Lung (tissue), 12 donors: ENCODE measurements around the gene TNFSF10. TPM values are rescaled to one million over a fixed set of nuclear protein-coding genes. Genes with fewer than 3 reads are reported as not detected.

Experiments
- ATAC-seq: fragments of 200-7000 bp; cut with Tn5 transposase; one replicate; pipeline ENCODE4 v1.9.1; 2020; ENCODE audit warnings: moderate number of reproducible peaks; ENCODE audit not compliant: insufficient read depth, low FRiP score
- DNase-seq, 3 donors: peaks; one replicate each; pipeline ENCODE4 v3.0.0-alpha.2; 2013 to 2017
- H3K27ac ChIP-seq, 2 donors: one replicate each; pipeline ENCODE4 v1.5.1; 2013; ENCODE audit warnings: mild to moderate bottlenecking in 2 of 2, moderate library complexity in 2 of 2, control low read depth in 1 of 2, inconsistent platforms in 1 of 2, low read depth in 1 of 2, low read length in 1 of 2
- H3K27me3 ChIP-seq, 3 donors: one replicate each; pipeline ENCODE4 v1.5.1; 2013; ENCODE audit warnings: low read length in 2 of 3; ENCODE audit not compliant: control insufficient read depth in 3 of 3, insufficient read depth in 3 of 3
- H3K36me3 ChIP-seq, 4 donors: one replicate each; pipeline ENCODE4 v1.5.1; 2013; ENCODE audit warnings: low read length in 4 of 4, mild to moderate bottlenecking in 1 of 4, moderate library complexity in 1 of 4; ENCODE audit not compliant: control insufficient read depth in 4 of 4, insufficient read depth in 4 of 4
- H3K4me1 ChIP-seq, 5 donors: one replicate each; pipeline ENCODE4 v1.5.1; 2013; ENCODE audit warnings: low read length in 5 of 5, mild to moderate bottlenecking in 2 of 5, moderate library complexity in 1 of 5; ENCODE audit not compliant: control insufficient read depth in 5 of 5, insufficient read depth in 5 of 5
- H3K4me3 ChIP-seq: one replicate; pipeline ENCODE4 v1.5.1; 2013; ENCODE audit warnings: mild to moderate bottlenecking, control low read depth, moderate library complexity
- H3K9ac ChIP-seq, 2 donors: one replicate each; pipeline ENCODE4 v1.5.1; 2013; ENCODE audit warnings: low read length in 2 of 2, control low read depth in 1 of 2; ENCODE audit not compliant: insufficient read depth in 1 of 2
- H3K9me3 ChIP-seq, 4 donors: one replicate each; pipeline ENCODE4 v1.5.1; 2013; ENCODE audit warnings: low read length in 3 of 4, mild to moderate bottlenecking in 1 of 4, moderate library complexity in 1 of 4; ENCODE audit not compliant: control insufficient read depth in 4 of 4, insufficient read depth in 3 of 4
- WGBS, 2 donors: extraction: QIAGEN DNeasy Blood & Tissue Kit; methylation state at CpG; one replicate each; pipeline ENCODE4 v1.1.7; 2013; 5-methylcytosine and 5-hydroxymethylcytosine counted together
- polyA plus RNA-seq, 2 donors: library from polyadenylated mRNA; stranded (reverse); fragments of 200-250 nt; gene quantifications; one replicate each; pipeline ENCODE4 v1.2.1, GENCODE V29; 2013
- total RNA-seq, 2 donors: library from RNA; depleted of rRNA in 1 of 2; stranded (reverse); fragments of >200 nt in 1 of 2; gene quantifications; one replicate each; pipeline ENCODE4 v1.2.1, GENCODE V29; 2014 to 2021
- TF ChIP-seq, protein P1 (sequence below): IDR thresholded peaks from 2 replicates; pipeline ENCODE4 v1.5.1; 2012; ENCODE audit warnings: mild to moderate bottlenecking; ENCODE audit errors: control extremely low read depth, extremely low read depth
- donor health status: control.
- donor health status: control.
- donor health status: Bipolar disorder and iron deficiency.
- donor health status: healthy.
- donor health status: DM: yes; HTN: yes; CAD: no.

Gene TNFSF10
- total and polyA plus RNA-seq, 4 donors = 22.9 to 107 (median 60.0) TPM

GRCh38 chr3:172517859-172518466 lies 5.3 kb downstream of the TNFSF10 start:
- Histone ChIP-seq H3K9me3 (no peaks in the 10 kb centered on the region), H3K4me3 (no peak overlapping the region), H3K27me3 (no peaks in the 10 kb centered on the region), H3K9ac (no peak overlapping the region), H3K4me1 (peaks cover 0 to 11% (median 3%) of the 10 kb centered on the region in 5 donors), H3K36me3 (peaks cover 0 to 4% (median 0%) of the 10 kb centered on the region in 4 donors), H3K27ac (peak overlapping the region; percentile 49 to 52)
- 55 to 62% methylated on average over 8 of the region's 8 CpGs for WGBS, 2 donors
- no peak for ATAC-seq
- no peak for DNase-seq
- TF ChIP-seq, protein P1, sequence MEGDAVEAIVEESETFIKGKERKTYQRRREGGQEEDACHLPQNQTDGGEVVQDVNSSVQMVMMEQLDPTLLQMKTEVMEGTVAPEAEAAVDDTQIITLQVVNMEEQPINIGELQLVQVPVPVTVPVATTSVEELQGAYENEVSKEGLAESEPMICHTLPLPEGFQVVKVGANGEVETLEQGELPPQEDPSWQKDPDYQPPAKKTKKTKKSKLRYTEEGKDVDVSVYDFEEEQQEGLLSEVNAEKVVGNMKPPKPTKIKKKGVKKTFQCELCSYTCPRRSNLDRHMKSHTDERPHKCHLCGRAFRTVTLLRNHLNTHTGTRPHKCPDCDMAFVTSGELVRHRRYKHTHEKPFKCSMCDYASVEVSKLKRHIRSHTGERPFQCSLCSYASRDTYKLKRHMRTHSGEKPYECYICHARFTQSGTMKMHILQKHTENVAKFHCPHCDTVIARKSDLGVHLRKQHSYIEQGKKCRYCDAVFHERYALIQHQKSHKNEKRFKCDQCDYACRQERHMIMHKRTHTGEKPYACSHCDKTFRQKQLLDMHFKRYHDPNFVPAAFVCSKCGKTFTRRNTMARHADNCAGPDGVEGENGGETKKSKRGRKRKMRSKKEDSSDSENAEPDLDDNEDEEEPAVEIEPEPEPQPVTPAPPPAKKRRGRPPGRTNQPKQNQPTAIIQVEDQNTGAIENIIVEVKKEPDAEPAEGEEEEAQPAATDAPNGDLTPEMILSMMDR = no peak

DNA sequence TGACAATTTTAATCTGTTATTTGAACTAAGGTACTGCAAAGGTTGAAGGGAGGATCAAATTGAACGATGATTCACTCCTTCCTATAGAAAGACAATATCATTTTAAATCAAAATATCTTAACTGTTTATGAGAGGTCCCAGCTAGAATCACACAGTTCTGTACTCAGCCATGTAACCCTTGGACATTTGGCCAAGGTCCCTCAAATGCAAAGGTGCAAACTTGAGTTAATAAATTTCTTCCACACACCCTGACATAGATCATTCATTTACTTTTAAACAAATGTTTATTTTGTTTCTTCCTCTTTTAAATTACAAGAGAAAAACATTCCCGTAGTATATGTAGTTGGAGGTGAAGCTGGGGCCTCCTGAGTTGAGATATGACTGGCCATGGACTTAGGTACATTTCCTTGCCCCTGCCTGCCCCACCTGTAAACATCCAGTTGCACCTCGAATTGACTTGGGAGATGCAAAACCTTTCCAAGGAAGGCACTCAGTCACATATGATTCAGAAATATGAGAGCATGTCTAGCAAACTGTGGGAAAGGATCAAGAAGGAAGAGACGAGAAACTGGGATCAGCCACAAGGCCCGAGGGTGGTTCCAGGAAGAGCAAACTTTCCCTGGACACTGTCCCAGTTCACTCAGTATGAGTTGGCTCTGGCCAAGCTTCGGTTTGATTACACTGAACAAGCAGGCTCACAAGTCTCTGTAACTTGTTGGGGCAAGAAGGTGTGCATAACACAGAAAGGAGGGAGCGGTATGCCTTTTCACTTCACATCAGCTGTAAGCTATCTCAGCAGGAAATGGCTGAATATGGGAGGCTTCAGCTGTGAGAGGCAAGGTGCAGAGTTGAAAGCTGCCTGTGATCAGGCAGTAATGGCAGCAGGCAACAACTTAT lies 6.7 kb downstream of the TNFSF10 start:
- Histone ChIP-seq H3K4me1 (peaks cover 0 to 18% (median 3%) of the 10 kb centered on the region in 5 donors), H3K9me3 (peaks cover 0 to 2% (median 0%) of the 10 kb centered on the region in 4 donors), H3K36me3 (peaks cover 0 to 10% (median 0%) of the 10 kb centered on the region in 4 donors), H3K9ac (no peak overlapping the region), H3K27ac (peak overlapping the region; percentile 55 to 87), H3K27me3 (peaks cover 0 to 2% (median 0%) of the 10 kb centered on the region in 3 donors), H3K4me3 (no peak overlapping the region)
- 33 to 62% methylated on average over 7 of the region's 7 CpGs for WGBS, 2 donors
- DNase-seq (peak in 2 of 3 donors; percentile 43 to 73), ATAC-seq (peak; percentile 69)
- TF ChIP-seq, protein P1 = no peak

DNA sequence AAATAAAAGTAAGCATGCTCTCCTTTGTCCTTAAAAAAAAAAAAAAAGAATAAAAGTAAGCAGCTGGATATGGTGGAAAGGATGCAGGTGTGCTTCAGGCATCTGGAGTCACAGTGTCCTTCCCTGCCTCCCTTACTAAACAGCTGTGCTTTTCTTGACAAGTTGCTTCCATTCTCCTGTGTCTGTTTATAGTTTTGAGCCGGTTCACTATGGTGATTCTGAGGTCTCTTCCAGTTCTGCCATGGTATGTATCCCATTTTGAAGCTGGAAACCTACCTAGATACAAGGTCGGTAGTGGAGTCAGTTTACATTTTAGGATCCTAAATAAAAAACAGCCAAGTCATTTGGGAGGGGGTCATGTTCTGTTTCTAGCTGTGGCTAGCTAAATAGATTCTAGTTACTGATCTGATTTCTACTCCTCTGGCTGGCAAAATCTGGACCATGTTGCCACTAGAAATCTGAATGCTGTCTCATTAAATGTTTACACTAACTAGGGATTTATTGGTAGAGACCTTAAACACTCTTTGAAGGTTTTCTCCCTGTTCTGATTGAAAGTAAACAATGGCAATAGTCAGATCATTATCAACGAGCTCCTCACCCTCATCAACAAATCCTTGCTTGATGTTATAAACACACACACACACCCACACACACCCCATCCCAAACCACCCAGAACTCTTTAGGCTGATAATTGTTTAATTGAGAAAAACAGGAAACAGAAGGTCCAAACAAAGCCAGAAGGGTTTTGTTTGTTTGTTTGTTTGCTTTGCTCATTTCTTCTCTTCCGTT lies 7.9 kb downstream of the TNFSF10 start:
- Histone ChIP-seq H3K27ac (peak overlapping the region in 1 of 2 donors; percentile 17), H3K4me1 (peaks cover 0 to 17% (median 3%) of the 10 kb centered on the region in 5 donors), H3K4me3 (no peak overlapping the region), H3K9me3 (peaks cover 0 to 2% (median 0%) of the 10 kb centered on the region in 4 donors), H3K36me3 (peaks cover 0 to 14% (median 0%) of the 10 kb centered on the region in 4 donors), H3K9ac (no peak overlapping the region), H3K27me3 (peaks cover 0 to 2% (median 0%) of the 10 kb centered on the region in 3 donors)
- WGBS, 2 donors = 43 to 51% methylated on average over 4 of the region's 4 CpGs
- ATAC-seq = no peak
- TF ChIP-seq, protein P1 = no peak
- peak in 2 of 3 donors; percentile 49 to 52 for DNase-seq
